Mucosa of rectum (tissue), 2 donors: Measurements from ENCODE around the gene ARID4B.
"Not testable (repeated sequence)": the region's sequence is repeated elsewhere in the genome, so short reads cannot be mapped to it uniquely, and the experiment has no call there.

Source experiments
- H3K27ac ChIP-seq, 2 donors: one replicate each; pipeline ENCODE4 v1.7.0; 2013; ENCODE audit warnings: inconsistent platforms in 2 of 2, low read depth in 2 of 2, low read length in 2 of 2
- H3K27me3 ChIP-seq, 2 donors: one replicate each; pipeline ENCODE4 v1.7.0; 2013; ENCODE audit warnings: low read length in 2 of 2; ENCODE audit not compliant: control insufficient read depth in 2 of 2, insufficient read depth in 2 of 2
- H3K36me3 ChIP-seq, 2 donors: one replicate each; pipeline ENCODE4 v1.7.0; 2013; ENCODE audit warnings: low read length in 2 of 2; ENCODE audit not compliant: control insufficient read depth in 2 of 2, insufficient read depth in 2 of 2
- H3K4me1 ChIP-seq, 2 donors: one replicate each; pipeline ENCODE4 v1.7.0; 2013; ENCODE audit warnings: low read length in 2 of 2, mild to moderate bottlenecking in 1 of 2; ENCODE audit not compliant: control insufficient read depth in 2 of 2, insufficient read depth in 2 of 2
- H3K4me3 ChIP-seq, 2 donors: one replicate each; pipeline ENCODE4 v1.7.0; 2013; ENCODE audit warnings: low read length in 2 of 2
- H3K9ac ChIP-seq, 2 donors: one replicate each; pipeline ENCODE4 v1.7.0; 2013; ENCODE audit warnings: low read length in 2 of 2, low read depth in 1 of 2, mild to moderate bottlenecking in 1 of 2
- H3K9me3 ChIP-seq, 2 donors: one replicate each; pipeline ENCODE4 v1.7.0; 2013; ENCODE audit warnings: low read length in 2 of 2; ENCODE audit not compliant: control insufficient read depth in 2 of 2
- donor health status: healthy.
- donor health status: Normal muscosa, but diverticular disease.

ARID4B gene

DNA sequence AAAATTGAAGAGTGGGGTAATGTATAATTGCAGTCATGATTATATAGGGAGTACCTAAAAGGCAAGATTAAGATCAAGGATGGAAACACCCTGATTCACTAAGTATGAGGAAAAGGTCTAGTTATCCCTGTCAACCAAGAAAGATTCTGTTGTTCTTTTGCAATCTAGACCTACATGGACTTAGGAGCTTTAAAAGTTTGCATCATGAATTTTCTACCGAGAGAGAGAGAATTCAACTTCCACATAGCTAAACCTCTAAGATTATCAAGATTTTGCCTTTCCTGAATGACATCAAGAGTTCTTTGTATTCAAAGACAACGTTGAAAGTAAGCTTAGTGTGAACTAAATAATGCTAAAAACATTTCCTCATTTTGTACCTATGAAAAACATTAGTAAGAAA lies 88.1 kb downstream of the ARID4B start:
- Histone ChIP-seq H3K9me3 (no peaks in the 10 kb centered on the region), H3K4me1 (no peaks in the 10 kb centered on the region), H3K27ac (no peak overlapping the region), H3K27me3 (no peaks in the 10 kb centered on the region), H3K4me3 (no peak overlapping the region), H3K9ac (no peak overlapping the region), H3K36me3 (peaks cover 14 to 19% of the 10 kb centered on the region in 2 donors)

DNA sequence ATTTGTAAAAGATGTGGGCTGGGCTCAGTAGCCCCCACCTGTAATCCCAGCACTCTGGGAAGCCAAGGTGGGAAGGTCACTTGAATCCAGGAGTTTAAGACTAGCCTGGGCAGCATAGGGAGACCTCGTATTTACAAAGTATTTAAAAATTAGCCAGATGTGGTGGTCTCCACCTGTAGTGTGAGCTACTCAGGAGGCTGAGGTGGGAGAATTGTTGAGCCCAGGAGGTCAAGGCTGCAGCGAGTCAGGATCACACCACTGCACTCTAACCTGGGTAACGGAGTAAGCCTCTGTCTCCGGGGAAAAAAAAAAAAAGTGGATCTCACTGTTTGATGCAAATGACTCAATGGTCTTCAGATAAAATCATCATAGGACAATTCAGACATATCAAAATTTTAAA lies 89.4 kb downstream of the ARID4B start:
- H3K36me3 ChIP-seq = peaks cover 18 to 24% of the 10 kb centered on the region in 2 donors
- H3K9ac ChIP-seq = no peak overlapping the region
- no peaks in the 10 kb centered on the region for H3K9me3 ChIP-seq
- no peak overlapping the region for H3K4me3 ChIP-seq
- H3K27me3 ChIP-seq = no peaks in the 10 kb centered on the region
- H3K4me1 ChIP-seq = no peaks in the 10 kb centered on the region
- H3K27ac ChIP-seq = no peak overlapping the region

DNA sequence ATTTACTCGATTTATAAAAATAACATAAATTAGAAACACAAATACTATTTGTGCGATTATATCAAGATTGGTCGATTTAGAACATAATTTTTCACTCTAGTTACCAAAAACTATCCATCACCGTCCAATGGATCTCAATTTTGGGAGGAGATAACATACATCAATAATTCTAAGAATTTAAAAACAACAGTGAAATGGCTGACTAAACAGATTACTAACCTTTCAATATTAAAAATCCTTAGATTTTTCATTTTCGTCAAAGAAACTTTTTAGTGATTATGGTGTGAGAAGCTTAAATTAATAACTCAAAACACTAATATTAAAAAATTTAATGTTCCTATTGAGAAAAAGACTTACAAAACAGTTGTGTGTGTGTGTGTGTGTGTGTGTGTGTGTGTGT lies 91.9 kb downstream of the ARID4B start:
- Histone ChIP-seq H3K27ac (no peak overlapping the region), H3K9ac (no peak overlapping the region), H3K4me1 (no peaks in the 10 kb centered on the region), H3K9me3 (no peaks in the 10 kb centered on the region), H3K4me3 (no peak overlapping the region), H3K27me3 (no peaks in the 10 kb centered on the region), H3K36me3 (peaks cover 21 to 26% of the 10 kb centered on the region in 2 donors)

DNA sequence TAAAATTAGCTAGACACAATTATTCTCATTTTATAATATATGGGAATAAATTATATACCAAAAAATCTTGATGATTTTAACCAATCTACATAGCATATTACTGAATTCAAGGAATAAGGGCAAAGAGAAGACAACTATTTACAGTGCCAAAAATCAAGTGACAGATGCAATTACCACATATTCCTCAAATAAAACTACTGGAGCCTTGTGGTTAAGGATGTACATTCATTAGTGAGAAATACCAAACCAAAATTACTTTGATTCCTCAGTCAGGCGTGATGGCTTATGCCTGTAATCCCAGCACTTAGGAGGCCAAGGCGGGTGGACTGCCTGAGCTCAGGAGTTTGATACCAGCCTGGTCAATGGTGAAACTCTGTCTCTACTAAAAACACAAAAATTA lies 98.1 kb downstream of the ARID4B start:
- Histone ChIP-seq H3K4me3 (no peak overlapping the region), H3K27me3 (no peaks in the 10 kb centered on the region), H3K36me3 (peaks cover 27% of the 10 kb centered on the region in 2 donors)

DNA sequence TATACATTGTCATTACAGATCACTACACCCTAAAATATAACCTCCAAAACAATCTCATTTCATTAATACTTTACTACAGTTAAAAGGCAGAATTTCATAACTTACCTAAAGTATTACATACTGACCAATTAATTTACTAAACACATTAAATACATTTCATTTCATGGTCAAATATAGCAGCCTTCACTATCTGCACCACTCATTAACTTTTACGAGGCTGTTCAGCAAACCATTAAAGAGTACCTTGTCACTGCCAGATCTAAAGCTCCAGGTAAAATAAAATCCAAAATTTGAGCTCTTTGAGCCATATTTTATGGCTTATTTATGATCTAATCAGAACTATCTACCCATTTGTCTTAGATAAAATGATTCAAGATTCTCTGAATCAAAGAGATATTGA lies 100.6 kb downstream of the ARID4B start:
- H3K36me3 ChIP-seq = peaks cover 27 to 36% of the 10 kb centered on the region in 2 donors
- H3K27ac ChIP-seq = no peak overlapping the region
- H3K9me3 ChIP-seq = no peaks in the 10 kb centered on the region
- H3K4me1 ChIP-seq = no peaks in the 10 kb centered on the region
- no peak overlapping the region for H3K4me3 ChIP-seq
- no peak overlapping the region for H3K9ac ChIP-seq
- no peaks in the 10 kb centered on the region for H3K27me3 ChIP-seq

More for the DNA sequence above, 98.1 kb downstream of the ARID4B start:
- no peak overlapping the region for H3K27ac ChIP-seq
- no peak overlapping the region for H3K9ac ChIP-seq
- H3K4me1 ChIP-seq = no peaks in the 10 kb centered on the region
- no peaks in the 10 kb centered on the region for H3K9me3 ChIP-seq

DNA sequence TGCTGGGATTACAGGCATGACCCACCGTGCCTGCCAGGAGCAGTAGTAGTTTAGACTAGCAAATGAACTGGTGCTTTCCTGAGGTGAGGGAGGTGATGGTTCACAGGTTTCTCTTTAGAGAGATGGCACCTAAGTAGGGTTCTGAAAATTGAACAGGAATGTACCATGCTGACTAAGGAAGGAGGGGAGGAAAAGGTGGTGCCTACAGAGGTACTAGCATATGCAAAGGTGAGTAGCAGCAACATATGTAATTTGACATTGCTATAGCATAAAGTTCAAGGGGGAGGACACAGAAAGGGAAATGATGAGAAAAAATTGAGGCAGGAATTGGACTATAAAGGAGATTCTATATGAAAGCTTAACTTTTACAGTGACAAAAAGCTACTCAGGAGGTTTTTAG lies 101.0 kb downstream of the ARID4B start:
- Histone ChIP-seq H3K4me3 (no peak overlapping the region), H3K36me3 (peaks cover 27 to 36% of the 10 kb centered on the region in 2 donors), H3K27ac (no peak overlapping the region), H3K27me3 (no peaks in the 10 kb centered on the region), H3K9ac (no peak overlapping the region), H3K4me1 (no peaks in the 10 kb centered on the region), H3K9me3 (no peaks in the 10 kb centered on the region)

DNA sequence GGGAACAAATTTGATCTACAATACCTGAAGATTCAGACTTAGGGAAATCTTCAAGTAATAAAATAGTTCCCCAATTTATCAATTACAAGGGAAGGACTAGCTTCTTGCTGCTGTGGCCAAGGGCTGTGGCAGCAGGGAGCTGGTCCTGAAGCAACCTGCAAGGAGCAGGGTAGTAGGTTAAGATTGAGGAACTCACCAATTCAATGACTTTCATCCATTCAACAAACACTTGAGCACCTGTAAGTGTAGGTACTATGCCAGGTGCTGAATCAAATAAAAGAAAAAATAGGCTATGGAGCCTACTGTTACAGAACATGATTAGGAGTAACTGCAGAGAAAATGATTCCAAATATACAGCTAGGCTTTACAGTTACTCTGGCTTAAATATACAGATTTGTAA lies 102.7 kb downstream of the ARID4B start:
- Histone ChIP-seq H3K27ac (no peak overlapping the region), H3K36me3 (peaks cover 24 to 41% of the 10 kb centered on the region in 2 donors), H3K9ac (no peak overlapping the region), H3K27me3 (no peaks in the 10 kb centered on the region), H3K4me1 (no peaks in the 10 kb centered on the region), H3K4me3 (no peak overlapping the region), H3K9me3 (no peaks in the 10 kb centered on the region)

DNA sequence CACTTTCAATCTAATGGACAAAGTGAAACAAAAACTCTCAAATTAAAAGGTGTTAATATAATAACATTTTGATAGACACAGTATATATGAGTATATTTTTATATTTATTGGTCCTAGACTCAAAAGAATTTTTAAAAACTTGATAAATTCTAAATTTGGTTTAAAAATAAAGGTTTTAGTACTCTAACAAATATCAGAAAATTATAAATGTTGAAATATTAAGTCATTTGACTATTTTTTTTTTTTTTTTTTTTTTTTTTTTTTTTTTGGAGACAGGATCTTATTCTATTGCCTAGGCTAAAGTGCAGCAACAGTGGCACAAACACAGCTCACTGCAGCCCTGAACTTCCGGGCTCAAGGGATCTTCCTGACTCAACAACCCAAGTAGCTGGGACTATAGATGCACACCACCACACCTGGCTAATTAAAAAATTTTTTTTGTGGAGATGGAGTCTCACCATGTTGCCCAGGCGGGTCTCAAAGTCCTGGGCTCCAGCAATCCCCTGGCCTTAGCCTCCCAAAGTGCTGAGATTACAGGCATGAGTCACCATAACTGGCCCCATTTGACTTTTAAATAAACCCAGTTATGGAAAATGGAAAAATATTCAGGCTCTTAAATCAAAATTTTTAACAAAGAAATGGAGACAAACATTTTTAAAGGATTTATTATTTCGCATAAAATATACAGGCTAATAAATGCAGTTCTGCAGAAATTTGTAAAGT lies 106.2 kb downstream of the ARID4B start:
- no peak overlapping the region for H3K9ac ChIP-seq
- H3K27me3 ChIP-seq = no peaks in the 10 kb centered on the region
- no peak overlapping the region for H3K27ac ChIP-seq
- H3K9me3 ChIP-seq = no peaks in the 10 kb centered on the region
- H3K4me1 ChIP-seq = no peaks in the 10 kb centered on the region
- peaks cover 14 to 38% of the 10 kb centered on the region in 2 donors for H3K36me3 ChIP-seq
- no peak overlapping the region for H3K4me3 ChIP-seq

DNA sequence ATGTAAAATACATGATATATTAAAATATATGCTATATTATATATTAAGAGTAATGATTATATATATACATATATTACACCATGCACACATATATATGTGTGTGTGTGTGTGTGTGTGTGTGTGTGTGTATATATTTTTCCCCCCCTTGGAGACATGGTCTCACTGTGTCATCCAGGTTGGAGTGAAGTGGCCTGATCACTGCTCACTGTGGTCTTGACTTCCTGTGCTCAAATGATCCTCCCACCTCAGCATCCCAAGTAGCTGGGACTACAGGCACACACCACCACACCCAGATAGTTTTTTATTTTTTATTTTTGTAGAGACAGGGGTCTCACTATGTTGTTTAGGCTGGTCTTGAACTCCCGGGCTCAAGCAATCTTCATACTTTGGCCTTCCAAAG lies 112.5 kb downstream of the ARID4B start:
- Histone ChIP-seq H3K27me3 (no peaks in the 10 kb centered on the region), H3K27ac (no peak overlapping the region), H3K4me3 (no peak overlapping the region), H3K9me3 (no peaks in the 10 kb centered on the region), H3K36me3 (peaks cover 26 to 27% of the 10 kb centered on the region in 2 donors), H3K9ac (no peak overlapping the region), H3K4me1 (no peaks in the 10 kb centered on the region)

DNA sequence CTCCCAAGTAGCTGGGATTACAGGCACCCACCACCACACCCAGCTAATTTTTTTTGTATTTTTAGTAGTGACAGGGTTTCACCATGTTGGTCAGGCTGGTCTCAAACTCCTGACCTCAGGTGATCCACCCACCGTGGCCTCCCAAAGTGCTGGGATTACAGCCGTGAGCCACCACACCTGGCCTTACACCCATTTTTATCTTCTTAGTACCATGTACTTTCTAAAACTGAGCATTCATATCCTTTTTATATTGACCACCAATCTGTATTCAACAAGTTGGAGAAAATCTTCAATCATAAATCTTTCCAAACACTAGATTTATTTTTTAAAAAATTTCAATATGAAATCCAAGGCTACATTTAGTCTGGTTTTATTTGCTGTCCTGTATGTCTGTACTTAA lies 113.0 kb downstream of the ARID4B start:
- H3K4me1 ChIP-seq, H3K27me3 ChIP-seq, H3K9me3 ChIP-seq, H3K27ac ChIP-seq, H3K9ac ChIP-seq, H3K4me3 ChIP-seq: not testable (repeated sequence)
- peaks cover 26 to 27% of the 10 kb centered on the region in 2 donors for H3K36me3 ChIP-seq
